ENCODE results near the gene SYT8. TPM values are rescaled to one million over a fixed set of nuclear protein-coding genes. Genes with fewer than 3 reads are reported as not detected.

Gene SYT8
- total and polyA plus RNA-seq, 2 of the 8 experiments (the other 6 are each of a cell fraction or from before 2014, with no cell fraction given), result not detected

DNA sequence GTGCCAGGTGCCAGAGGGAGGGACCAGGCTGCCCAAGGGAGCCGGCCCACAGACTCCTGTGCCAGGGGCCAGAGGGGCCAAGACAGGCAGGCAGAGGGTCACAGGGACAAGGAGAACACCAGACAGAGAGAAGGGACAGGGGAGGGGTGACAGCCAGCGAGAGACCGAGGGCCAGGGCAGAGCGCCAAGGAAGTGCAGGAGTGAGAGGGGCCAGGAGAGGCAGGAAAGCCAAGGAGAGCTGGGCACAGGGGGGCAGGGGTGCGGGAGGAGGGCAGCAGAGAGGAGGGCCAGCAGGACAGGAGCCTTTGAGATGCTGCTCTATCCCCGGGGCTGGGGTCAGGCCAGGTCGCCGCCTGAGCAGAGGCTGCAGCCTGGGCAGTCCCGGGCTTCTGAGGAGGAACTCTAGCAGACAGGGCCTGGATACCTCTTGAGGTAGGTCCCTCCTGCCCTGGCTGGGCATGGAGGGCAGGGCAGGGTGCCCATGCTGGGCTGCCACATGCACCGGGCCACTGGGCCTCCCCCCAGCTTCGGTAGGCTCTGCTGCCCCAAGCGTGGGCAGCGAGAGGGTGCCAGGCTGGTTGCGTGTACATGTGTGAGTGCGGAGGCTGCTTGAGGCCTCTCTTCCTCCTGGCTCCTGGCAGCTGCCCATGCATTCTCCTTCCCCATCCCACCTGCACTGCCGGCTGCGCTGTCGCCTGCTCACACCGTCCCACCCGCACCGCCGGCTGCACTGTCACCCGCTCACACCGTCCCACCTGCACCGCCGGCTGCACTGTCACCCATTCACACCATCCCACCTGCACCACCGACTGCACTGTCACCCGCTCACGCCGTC is 30.3 kb downstream of the SYT8 start:
- H2BK20ac ChIP-seq (ENCODE audit: low read length), result no peak overlapping the region
- H3K79me2 ChIP-seq (ENCODE audit: control insufficient read depth in 1 of 2, insufficient read depth in 2 of 2, low read length in 2 of 2), result no peaks in the 10 kb centered on the region
- POLR2A ChIA-PET (ENCODE audit: partially characterized antibody), result no interaction called here
- H3K18ac ChIP-seq (ENCODE audit: extremely low read depth, low read length), result no peak overlapping the region; the same call in 1 of the 2 replicates
- H3K4ac ChIP-seq (replicated peaks; ENCODE audit: insufficient read length, low read depth, low read length), result no peak overlapping the region
- no peak overlapping the region for H4K5ac ChIP-seq (ENCODE audit: insufficient read length, low read depth, low read length)
- peak overlapping the region; percentile 71; the same call in 1 of the 2 replicates for H4K8ac ChIP-seq (ENCODE audit: extremely low read depth, insufficient read depth, low read length)
- H2BK120ac ChIP-seq (replicated peaks; ENCODE audit: low read depth, low read length), result no peak overlapping the region
- CTCF ChIA-PET (ENCODE audit: partially characterized antibody), result interaction anchor here (0.9 to 4.1 kb wide), 5 partner anchors 11 to 285 kb away, joined by 3 to 23 read pairs (median 7); no protein-coding TSS in a partner anchor
- no peaks in the 10 kb centered on the region for H3K36me3 ChIP-seq (ENCODE audit: control insufficient read depth in 2 of 4, insufficient read depth in 4 of 4, low read length in 3 of 4)
- no peak overlapping the region for H3K14ac ChIP-seq (ENCODE audit: insufficient read length)
- no peaks in the 10 kb centered on the region for H3K9me3 ChIP-seq (ENCODE audit: insufficient read depth in 2 of 2, low read depth in 1 of 2, low read length in 1 of 2)
- peaks cover 0 to 13% (median 5%) of the 10 kb centered on the region in 4 experiments; a peak in 5 of 7 replicates for H3K4me1 ChIP-seq (replicated peaks in 1 of 4; ENCODE audit: control insufficient read depth in 3 of 4, insufficient read depth in 4 of 4, low read length in 3 of 4)
- no peak overlapping the region for H2BK5ac ChIP-seq (ENCODE audit: low read depth, low read length)
- 92% methylated on average over 30 of the region's 30 CpGs; no CpG with 5 or more reads in 1 of the 2 experiments for WGBS, 2 experiments (ENCODE audit: extremely low coverage in 1 of 2, insufficient coverage in 1 of 2, insufficient read length in 1 of 2, insufficient replicate concordance in 2 of 2, low coverage in 1 of 2, low lambda C conversion rate in 2 of 2, missing lambda C conversion rate in 1 of 2)
- no peak overlapping the region for H2AK5ac ChIP-seq (ENCODE audit: low read depth, low read length)
- no peak overlapping the region for H3K4me3 ChIP-seq (ENCODE audit: extremely low read depth in 1 of 4, insufficient read depth in 2 of 4, low read depth in 3 of 4, low read length in 4 of 4)
- peaks cover 0 to 2% of the 10 kb centered on the region in 2 experiments for H4K20me1 ChIP-seq (replicated peaks in 1 of 2; ENCODE audit: control insufficient read depth in 1 of 2, insufficient read depth in 2 of 2, low read length in 2 of 2)
- no peaks in the 10 kb centered on the region for H3K79me1 ChIP-seq (ENCODE audit: low read depth, low read length)
- no peak overlapping the region; a peak in 1 of 7 replicates for H3K9ac ChIP-seq (replicated peaks in 1 of 4; ENCODE audit: extremely low read depth in 1 of 4, low read depth in 3 of 4, low read length in 3 of 4)
- no peak overlapping the region for H3K23ac ChIP-seq (ENCODE audit: insufficient read length)
- H3K27ac ChIP-seq (ENCODE audit: low read depth, low read length), result no peak overlapping the region
- H3K23me2 ChIP-seq (ENCODE audit: low read depth, low read length), result peaks cover 11% of the 10 kb centered on the region; the same call in 1 of the 2 replicates
- no peak overlapping the region for H2AFZ ChIP-seq (ENCODE audit: low read length)
- FAIRE-seq (no peak), DNase-seq (ENCODE audit: low read depth in 1 of 2, low spot score in 2 of 2) (no peak)
- peak overlapping the region; percentile 27; the same call in 1 of the 2 replicates for H2BK12ac ChIP-seq (ENCODE audit: low read depth, low read length)
- no peak overlapping the region for H3K56ac ChIP-seq (replicated peaks; ENCODE audit: insufficient read length, low read depth, low read length)
- no peaks in the 10 kb centered on the region for H3K27me3 ChIP-seq (replicated peaks in 1 of 4; ENCODE audit: control insufficient read depth in 3 of 4, extremely low read depth in 1 of 4, insufficient read depth in 3 of 4, low read length in 3 of 4)
- no peak overlapping the region for H2BK15ac ChIP-seq (ENCODE audit: low read length)
- H3K4me2 ChIP-seq (ENCODE audit: insufficient read depth in 1 of 2, low read depth in 2 of 2, low read length in 2 of 2), result no peak overlapping the region
- no peak overlapping the region for H4K91ac ChIP-seq (replicated peaks; ENCODE audit: insufficient read length, low read length)
- TF ChIP-seq CTBP2 (IDR thresholded peaks at IDR 0.05; ENCODE audit: borderline replicate concordance, insufficient read depth, insufficient read length, low read length) (no peak), SP1 (IDR thresholded peaks at IDR 0.05; ENCODE audit: low read depth, low read length) (no peak), POLR2A (IDR thresholded peaks at IDR 0.05; ENCODE audit: control extremely low read depth in 1 of 2, low read depth in 2 of 2, low read length in 2 of 2) (no peak), KDM4A (IDR thresholded peaks at IDR 0.05; ENCODE audit: low read depth, low read length, severe bottlenecking) (no peak), SIX5 (IDR thresholded peaks at IDR 0.05; ENCODE audit: low read depth, low read length) (no peak), TAF1 (IDR thresholded peaks at IDR 0.05; ENCODE audit: low read depth, low read length) (no peak), EP300 (IDR thresholded peaks at IDR 0.05; ENCODE audit: borderline replicate concordance in 1 of 2, low read depth in 2 of 2, low read length in 2 of 2) (no peak), SRF (IDR thresholded peaks at IDR 0.05; ENCODE audit: low read depth, low read length) (no peak), GTF2F1 (IDR thresholded peaks at IDR 0.05; ENCODE audit: borderline replicate concordance, low read depth, low read length) (no peak), POU5F1 (IDR thresholded peaks at IDR 0.05; ENCODE audit: low read depth, low read length) (no peak), SAP30 (IDR thresholded peaks at IDR 0.05; ENCODE audit: insufficient read depth, insufficient replicate concordance, low read length) (no peak), JUN (IDR thresholded peaks at IDR 0.05; ENCODE audit: low read depth, low read length) (no peak)
